Hepatocyte (in vitro differentiated cells): Measurements from ENCODE around the gene CSRP2. TPM values are rescaled to one million over a fixed set of nuclear protein-coding genes. Genes with fewer than 3 reads are reported as not detected.

ENCODE experiments used
- DNase-seq: peaks from one replicate; pipeline ENCODE4 v3.0.0-alpha.2; 2016; ENCODE audit warnings: low spot score
- H2AFZ ChIP-seq: fragments of 200-600 bp; sonication (generic); 2 replicates; pipeline ENCODE4 v1.6.0; 2016; ENCODE audit warnings: antibody characterized with exemption, mild to moderate bottlenecking
- H3K27ac ChIP-seq: fragments of 200-600 bp; sonication (generic); 2 replicates; pipeline ENCODE4 v1.5.1; 2016; ENCODE audit warnings: mild to moderate bottlenecking
- H3K27me3 ChIP-seq: fragments of 200-600 bp; sonication (generic); 2 replicates; pipeline ENCODE4 v1.6.1; 2016
- H3K36me3 ChIP-seq: fragments of 200-600 bp; sonication (generic); replicated peaks from 2 replicates; pipeline ENCODE4 v1.5.1; 2016; ENCODE audit warnings: low read depth; ENCODE audit not compliant: insufficient read depth
- H3K4me1 ChIP-seq: fragments of 200-600 bp; sonication (generic); 2 replicates; pipeline ENCODE4 v1.5.1; 2016; ENCODE audit warnings: mild to moderate bottlenecking, moderate library complexity; ENCODE audit not compliant: insufficient read depth
- H3K4me2 ChIP-seq: fragments of 200-600 bp; sonication (generic); 2 replicates; pipeline ENCODE4 v1.6.0; 2016
- H3K4me3 ChIP-seq: fragments of 200-600 bp; sonication (generic); 2 replicates; pipeline ENCODE4 v1.5.1; 2016; ENCODE audit warnings: mild to moderate bottlenecking
- H3K79me2 ChIP-seq: fragments of 200-600 bp; sonication (generic); 2 replicates; pipeline ENCODE4 v1.6.0; 2017; ENCODE audit warnings: mild to moderate bottlenecking
- H3K9me2 ChIP-seq: fragments of 200-600 bp; sonication (generic); replicated peaks from 2 replicates; pipeline ENCODE4 v1.6.0; 2017; ENCODE audit warnings: mild to moderate bottlenecking; ENCODE audit not compliant: insufficient read depth
- H3K9me3 ChIP-seq: fragments of 200-600 bp; sonication (generic); 2 replicates; pipeline ENCODE4 v1.5.1; 2016; ENCODE audit warnings: low read depth, mild to moderate bottlenecking
- H4K20me1 ChIP-seq: fragments of 200-600 bp; sonication (generic); 2 replicates; pipeline ENCODE4 v1.6.0; 2016; ENCODE audit warnings: mild to moderate bottlenecking; ENCODE audit not compliant: insufficient read depth, poor library complexity, severe bottlenecking
- CTCF ChIP-seq: fragments of 200-600 bp; sonication (generic); IDR thresholded peaks from 2 replicates; pipeline ENCODE4 v1.5.1; 2016; ENCODE audit warnings: antibody characterized with exemption, mild to moderate bottlenecking; ENCODE audit not compliant: poor library complexity
- EZH2 ChIP-seq: fragments of 200-600 bp; sonication (generic); IDR thresholded peaks from 2 replicates; pipeline ENCODE4 v1.6.1; 2016; ENCODE audit warnings: antibody characterized with exemption, mild to moderate bottlenecking, borderline replicate concordance
- EZH2phosphoT487 ChIP-seq: fragments of 200-600 bp; sonication (generic); IDR thresholded peaks from one replicate; pipeline ENCODE4 v1.6.1; 2018; ENCODE audit warnings: antibody characterized with exemption, mild to moderate bottlenecking, low read depth, moderate library complexity; ENCODE audit not compliant: unreplicated experiment, severe bottlenecking
- WGBS: methylation state at CpG from one replicate; pipeline ENCODE4 v1.1.6; 2016; ENCODE audit warnings: low lambda C conversion rate; ENCODE audit errors: missing lambda C conversion rate; 5-methylcytosine and 5-hydroxymethylcytosine counted together
- polyA plus RNA-seq: library from polyadenylated mRNA; unstranded; fragments of >200 nt; fragmentation: Nextera tagmentation; extraction: Ambion mirVana; gene quantifications from 2 replicates; pipeline ENCODE4 v1.2.1, GENCODE V29; 2016
- total RNA-seq: library from RNA; depleted of rRNA; stranded (reverse); fragments of >200 nt; gene quantifications from 2 replicates; pipeline ENCODE4 v1.2.3, GENCODE V29; 2014

CSRP2 gene
- total RNA-seq (64.7 and 92.1 TPM in 2 replicates), polyA plus RNA-seq (110 and 117 TPM in 2 replicates)

GRCh38 chr12:76878899-76879709, at the start of gene CSRP2:
TSS of gene CSRP2 (minus strand) at chr12:76879019. CDS start at chr12:76866260, 12,759 bp downstream.
- Histone ChIP-seq H3K4me2 (peak within 1 kb of the TSS; percentile 90), H3K9me3 (no peaks in the 10 kb centered on the region), H3K4me3 (peak within 1 kb of the TSS; percentile 90), H3K9me2 (no peaks in the 10 kb centered on the region), H3K36me3 (no peaks in the 10 kb centered on the region), H3K27ac (peak within 1 kb of the TSS; percentile 93), H2AFZ (peak within 1 kb of the TSS; percentile 89), H3K27me3 (no peaks in the 10 kb centered on the region), H4K20me1 (no peaks in the 10 kb centered on the region), H3K79me2 (peaks cover 36% of the 10 kb centered on the region), H3K4me1 (peaks cover 9% of the 10 kb centered on the region)
- peak; percentile 95 for DNase-seq
- 4% methylated on average over 40 of the region's 71 CpGs for WGBS
- TF ChIP-seq CTCF (peak; percentile 19), EZH2 (no peak)

DNA sequence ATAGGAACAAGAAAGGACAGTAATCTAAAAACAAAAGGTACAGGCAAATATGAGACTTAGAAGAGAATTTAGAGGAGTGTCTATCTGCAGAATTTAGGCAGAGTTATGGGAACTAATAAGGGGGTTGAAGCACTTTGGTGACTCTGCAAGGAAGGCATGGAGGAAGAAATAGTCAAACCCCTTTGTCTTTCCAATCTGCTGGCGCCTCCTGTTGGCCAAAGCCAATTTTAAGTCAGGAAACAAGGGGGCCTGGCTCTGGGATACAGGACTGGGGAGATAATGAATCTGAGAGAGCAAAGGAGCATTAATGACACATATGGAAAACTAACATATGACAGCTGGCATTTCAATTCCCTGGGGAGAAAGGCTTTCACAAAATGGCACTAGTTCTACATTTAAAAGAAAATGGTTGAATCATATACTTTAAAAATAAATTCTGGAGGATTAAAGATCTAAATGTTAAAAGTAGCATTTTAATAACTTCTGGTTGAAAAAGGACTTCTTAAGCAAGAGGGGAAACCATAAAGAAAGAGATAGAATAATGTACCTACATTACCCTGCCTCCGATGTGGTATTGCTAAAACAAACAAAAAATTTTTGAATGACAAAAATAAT, 48.5 kb upstream of the CSRP2 start:
- Histone ChIP-seq H3K27ac (no peak overlapping the region), H3K9me2 (no peaks in the 10 kb centered on the region), H3K4me3 (no peak overlapping the region), H4K20me1 (no peaks in the 10 kb centered on the region), H3K79me2 (no peaks in the 10 kb centered on the region), H3K9me3 (no peaks in the 10 kb centered on the region), H3K4me1 (no peaks in the 10 kb centered on the region), H3K36me3 (no peaks in the 10 kb centered on the region), H2AFZ (no peak overlapping the region), H3K27me3 (no peaks in the 10 kb centered on the region), H3K4me2 (no peak overlapping the region)
- 51% methylated on average over 2 of the region's 2 CpGs for WGBS
- DNase-seq, result peak; percentile 35
- TF ChIP-seq CTCF (peak; percentile 40), EZH2 (no peak), EZH2phosphoT487 (no peak)

DNA sequence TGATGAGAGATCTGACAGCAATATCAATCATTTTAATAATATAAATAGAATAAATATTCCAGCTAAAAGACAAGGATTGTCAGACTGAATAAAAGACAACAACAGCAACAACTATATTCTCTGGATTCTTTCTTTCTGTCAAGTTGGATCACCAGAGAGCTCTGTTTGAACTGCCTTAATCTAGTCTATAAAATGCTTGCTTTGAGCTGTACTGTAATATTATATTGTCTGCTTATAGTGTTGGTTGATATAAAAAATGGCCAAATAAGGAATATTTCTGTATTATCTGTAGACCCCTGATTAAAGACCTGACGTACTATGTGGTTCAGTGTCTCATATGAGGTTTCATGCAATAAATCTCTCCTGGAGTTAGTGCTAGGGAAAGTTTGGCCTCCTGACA, 46.3 kb upstream of the CSRP2 start:
- 48% methylated on average over 1 of the region's 1 CpG for WGBS
- no peak for TF ChIP-seq EZH2phosphoT487
- no peak for TF ChIP-seq CTCF
- TF ChIP-seq EZH2, result no peak
- H3K9me2 ChIP-seq, result no peaks in the 10 kb centered on the region
- H3K27ac ChIP-seq, result no peak overlapping the region
- H4K20me1 ChIP-seq, result no peaks in the 10 kb centered on the region
- no peaks in the 10 kb centered on the region for H3K79me2 ChIP-seq
- no peak overlapping the region for H3K4me3 ChIP-seq
- no peak overlapping the region for H2AFZ ChIP-seq
- no peaks in the 10 kb centered on the region for H3K4me1 ChIP-seq
- no peaks in the 10 kb centered on the region for H3K36me3 ChIP-seq
- no peak for DNase-seq
- no peaks in the 10 kb centered on the region for H3K27me3 ChIP-seq
- no peaks in the 10 kb centered on the region for H3K9me3 ChIP-seq
- H3K4me2 ChIP-seq, result no peak overlapping the region
